Body of pancreas (tissue), 4 donors: ENCODE measurements around the gene NSUN4. TPM values are rescaled to one million over a fixed set of nuclear protein-coding genes. Genes with fewer than 3 reads are reported as not detected.

Experiments
- ATAC-seq: fragments of 150-250 bp; one replicate; pipeline ENCODE4 v1.9.1; 2016
- DNase-seq, 4 donors: peaks; one replicate each; pipeline ENCODE4 v3.0.0-alpha.2; 2019
- H3K27ac ChIP-seq, 4 donors: fragments of 200-600 bp; sonication (generic); 1 replicate in 3 of 4; 2 replicates in 1 of 4; pipeline versions ENCODE4 v1.5.1 to v1.6.1; 2016 to 2019; ENCODE audit warnings: mild to moderate bottlenecking in 1 of 4, mixed read lengths in 1 of 4, moderate library complexity in 1 of 4
- H3K27me3 ChIP-seq, 2 donors: fragments of 200-600 bp; sonication (generic); one replicate each; pipeline ENCODE4 v1.6.0; 2016; ENCODE audit warnings: mild to moderate bottlenecking in 1 of 2
- H3K36me3 ChIP-seq, 2 donors: fragments of 200-600 bp; sonication (generic); replicated peaks in 1 of 2; 2 replicates each; pipeline ENCODE4 v1.5.1; 2016; ENCODE audit warnings: low read depth in 2 of 2; ENCODE audit not compliant: insufficient read depth in 1 of 2
- H3K4me1 ChIP-seq: fragments of 200-600 bp; sonication (generic); one replicate; pipeline ENCODE4 v1.6.0; 2016
- H3K4me3 ChIP-seq, 2 donors: fragments of 200-600 bp; sonication (generic); 1 replicate in 1 of 2; 2 replicates in 1 of 2; pipeline ENCODE4 v1.5.1; 2016 to 2019
- H3K9me3 ChIP-seq, 3 donors: fragments of 200-600 bp; sonication (generic); 1 replicate in 2 of 3; 2 replicates in 1 of 3; pipeline ENCODE4 v1.5.1; 2016
- CTCF ChIP-seq, 7 experiments: fragments of 450-650 bp in 4 of 7; fragments of 200-600 bp in 3 of 7; sonication (generic) in 3 of 7; IDR thresholded peaks; one replicate each; pipeline ENCODE4 v1.5.1; 2016 to 2019; ENCODE audit warnings: antibody characterized with exemption in 7 of 7
- POLR2A ChIP-seq, 3 donors: fragments of 450-650 bp; IDR thresholded peaks; one replicate each; pipeline ENCODE4 v1.6.1; 2016; ENCODE audit warnings: antibody characterized with exemption in 3 of 3, mild to moderate bottlenecking in 2 of 3
- WGBS, 2 donors: methylation state at CpG; one replicate each; pipeline ENCODE4 v1.1.5; 2017; 5-methylcytosine and 5-hydroxymethylcytosine counted together
- intact Hi-C: fragments of 100-400 bp; cut with DNase I; formaldehyde crosslinking; loops from one replicate; pipeline ENCODE4 v1.15.1; 2023
- total RNA-seq, 2 donors: library from RNA; depleted of rRNA; stranded (reverse); fragments of >200 nt; gene quantifications; one replicate each; pipeline ENCODE4 v1.1.0, GENCODE V29; 2016

The NSUN4 gene
- total RNA-seq, 2 donors from 2014 or later: 15.6 to 26.0 TPM

- peaks cover 17% of the 10 kb centered on the region for H3K4me1 ChIP-seq
- H3K4me3 ChIP-seq: no peak overlapping the region
- TF ChIP-seq CTCF (IDR thresholded peaks at IDR 0.05) (no peak), POLR2A (IDR thresholded peaks at IDR 0.05) (no peak)
- no peak overlapping the region for H3K27ac ChIP-seq
- intact Hi-C loops: no loop called here
- ATAC-seq (no peak), DNase-seq (no peak)
- no peaks in the 10 kb centered on the region for H3K27me3 ChIP-seq
- H3K9me3 ChIP-seq: no peaks in the 10 kb centered on the region
- WGBS, 2 donors: 84 to 91% methylated on average over 12 to 13 of the region's 13 CpGs
- H3K36me3 ChIP-seq: peaks cover 0 to 3% of the 10 kb centered on the region in 2 donors
Observed at GRCh38 chr1:46406881-46407608, 66.4 kb downstream of the NSUN4 start.

GRCh38 chr1:46407636-46408035 is 67.0 kb downstream of the NSUN4 start:
- Histone ChIP-seq H3K9me3 (no peaks in the 10 kb centered on the region), H3K36me3 (peaks cover 0 to 3% of the 10 kb centered on the region in 2 donors), H3K27me3 (no peaks in the 10 kb centered on the region), H3K4me3 (no peak overlapping the region), H3K4me1 (peaks cover 11% of the 10 kb centered on the region), H3K27ac (no peak overlapping the region)
- intact Hi-C loops: no loop called here
- DNase-seq (no peak), ATAC-seq (no peak)
- TF ChIP-seq POLR2A (IDR thresholded peaks at IDR 0.05) (no peak), CTCF (IDR thresholded peaks at IDR 0.05) (no peak)
- 91 to 93% methylated on average over 8 to 9 of the region's 9 CpGs for WGBS, 2 donors

- no peak overlapping the region for H3K27ac ChIP-seq
- no peak for DNase-seq
- no peak overlapping the region for H3K4me3 ChIP-seq
- no peak for ATAC-seq
- WGBS, 2 donors: 96 to 100% methylated on average over 4 to 12 of the region's 12 CpGs
- intact Hi-C loops: no loop called here
- no peak for TF ChIP-seq POLR2A (IDR thresholded peaks at IDR 0.05)
- TF ChIP-seq CTCF (IDR thresholded peaks at IDR 0.05): no peak
- H3K9me3 ChIP-seq: no peaks in the 10 kb centered on the region
- H3K27me3 ChIP-seq: no peaks in the 10 kb centered on the region
- H3K36me3 ChIP-seq: peaks cover 0 to 6% of the 10 kb centered on the region in 2 donors
- H3K4me1 ChIP-seq: peaks cover 6% of the 10 kb centered on the region
Observed at GRCh38 chr1:46408356-46409062, 67.9 kb downstream of the NSUN4 start.

- Histone ChIP-seq H3K27ac (no peak overlapping the region), H3K9me3 (no peaks in the 10 kb centered on the region), H3K4me1 (peaks cover 6% of the 10 kb centered on the region), H3K36me3 (peaks cover 0 to 8% of the 10 kb centered on the region in 2 donors), H3K4me3 (no peak overlapping the region), H3K27me3 (no peaks in the 10 kb centered on the region)
- intact Hi-C loops: no loop called here
- no peak for ATAC-seq
- TF ChIP-seq CTCF (IDR thresholded peaks at IDR 0.05) (no peak), POLR2A (IDR thresholded peaks at IDR 0.05) (no peak)
- DNase-seq: no peak
- 100% methylated on average over 1 of the region's 1 CpG for WGBS, 2 donors
Observed at GRCh38 chr1:46409063-46409372, 68.4 kb downstream of the NSUN4 start.
